Prostate gland (tissue), 2 donors: ENCODE measurements around the gene PTGES3.

Experiments used
- POLR2A ChIP-seq: fragments of 450-650 bp; IDR thresholded peaks from one replicate; pipeline ENCODE4 v1.6.1; 2016; ENCODE audit warnings: antibody characterized with exemption, mild to moderate bottlenecking
- POLR2AphosphoS5 ChIP-seq: sonication (generic); formaldehyde crosslinking; IDR thresholded peaks from one replicate; pipeline ENCODE4 v1.6.1; 2017; ENCODE audit warnings: antibody characterized with exemption
- TF ChIP-seq, protein P1 (sequence below), 4 experiments: fragments of 200-600 bp in 2 of 4; fragments of 450-650 bp in 2 of 4; sonication (generic) in 2 of 4; IDR thresholded peaks; 1 replicate in 3 of 4; 2 replicates in 1 of 4; pipeline ENCODE4 v1.5.1; 2016 to 2019; ENCODE audit warnings: antibody characterized with exemption in 4 of 4, mild to moderate bottlenecking in 2 of 4, moderate library complexity in 2 of 4

GRCh38 chr12:56641219-56641618, 46.9 kb downstream of the PTGES3 start:
- TF ChIP-seq POLR2AphosphoS5, result no peak
- TF ChIP-seq, protein P1, sequence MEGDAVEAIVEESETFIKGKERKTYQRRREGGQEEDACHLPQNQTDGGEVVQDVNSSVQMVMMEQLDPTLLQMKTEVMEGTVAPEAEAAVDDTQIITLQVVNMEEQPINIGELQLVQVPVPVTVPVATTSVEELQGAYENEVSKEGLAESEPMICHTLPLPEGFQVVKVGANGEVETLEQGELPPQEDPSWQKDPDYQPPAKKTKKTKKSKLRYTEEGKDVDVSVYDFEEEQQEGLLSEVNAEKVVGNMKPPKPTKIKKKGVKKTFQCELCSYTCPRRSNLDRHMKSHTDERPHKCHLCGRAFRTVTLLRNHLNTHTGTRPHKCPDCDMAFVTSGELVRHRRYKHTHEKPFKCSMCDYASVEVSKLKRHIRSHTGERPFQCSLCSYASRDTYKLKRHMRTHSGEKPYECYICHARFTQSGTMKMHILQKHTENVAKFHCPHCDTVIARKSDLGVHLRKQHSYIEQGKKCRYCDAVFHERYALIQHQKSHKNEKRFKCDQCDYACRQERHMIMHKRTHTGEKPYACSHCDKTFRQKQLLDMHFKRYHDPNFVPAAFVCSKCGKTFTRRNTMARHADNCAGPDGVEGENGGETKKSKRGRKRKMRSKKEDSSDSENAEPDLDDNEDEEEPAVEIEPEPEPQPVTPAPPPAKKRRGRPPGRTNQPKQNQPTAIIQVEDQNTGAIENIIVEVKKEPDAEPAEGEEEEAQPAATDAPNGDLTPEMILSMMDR (IDR thresholded peaks at IDR 0.05), result no peak
- TF ChIP-seq POLR2A, result no peak
